Measurements from ENCODE around the gene CD300LD. TPM values are rescaled to one million over a fixed set of nuclear protein-coding genes. Genes with fewer than 3 reads are reported as not detected.
"Not testable (repeated sequence)": the region's sequence is repeated elsewhere in the genome, so short reads cannot be mapped to it uniquely, and the experiment has no call there.

Gene CD300LD
- total RNA-seq, 2 experiments from 2014 or later: not detected

- CTCF ChIA-PET (ENCODE audit: unreplicated experiment): no interaction called here
Measured at GRCh38 chr17:74639704-74640151, 47.6 kb upstream of the CD300LD start.

DNA sequence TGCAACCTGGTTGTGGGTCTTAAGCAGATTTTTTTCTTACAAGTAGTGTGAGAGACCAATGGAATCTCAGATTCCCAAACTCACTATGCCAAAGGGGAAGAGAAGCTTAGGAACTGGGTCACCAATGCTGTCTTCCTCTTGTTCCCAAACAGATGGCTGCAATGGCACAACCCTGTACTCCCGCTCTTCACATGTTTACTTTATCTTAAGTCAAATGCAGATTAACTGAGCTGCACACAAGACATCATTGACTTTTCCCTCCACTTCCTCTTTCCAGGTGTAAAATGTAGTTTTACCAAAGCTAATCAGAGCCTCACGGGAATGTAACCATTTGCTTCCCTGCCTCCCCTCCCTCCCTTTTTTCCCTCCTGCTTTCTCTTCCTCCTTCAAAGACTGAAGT lies 45.8 kb upstream of the CD300LD start:
- H3K4me1 ChIP-seq (ENCODE audit: insufficient read depth, low read length, poor library complexity, severe bottlenecking): peaks cover 15% of the 10 kb centered on the region

More at GRCh38 chr17:74639704-74640151, 47.6 kb upstream of the CD300LD start:
- no peaks in the 10 kb centered on the region for H3K36me3 ChIP-seq (ENCODE audit: insufficient read depth, low read length)
- H4K20me1 ChIP-seq (ENCODE audit: insufficient read depth, low read length): no peaks in the 10 kb centered on the region
- no peak overlapping the region for H2AFZ ChIP-seq (ENCODE audit: low read length)
- intact Hi-C loops (cut with micrococcal nuclease; ENCODE audit: unreplicated experiment): no loop called here
- peaks cover 15% of the 10 kb centered on the region for H3K4me1 ChIP-seq (ENCODE audit: insufficient read depth, low read length, poor library complexity, severe bottlenecking)
- DNase-seq (ENCODE audit: low spot score): peak; percentile 61
- BruUV-seq (replicated peaks): no TSS peak
- H3K4me3 ChIP-seq (ENCODE audit: low read depth, low read length, poor library complexity, severe bottlenecking): no peak overlapping the region
- no peaks in the 10 kb centered on the region for H3K9me3 ChIP-seq (ENCODE audit: low read length)
- H3K27ac ChIP-seq (ENCODE audit: low read depth, low read length, poor library complexity, severe bottlenecking): no peak overlapping the region
- no peaks in the 10 kb centered on the region for H3K79me2 ChIP-seq (ENCODE audit: insufficient read depth, low read depth, low read length)
- no peaks in the 10 kb centered on the region for H3K9me2 ChIP-seq (ENCODE audit: insufficient read depth, low read length)
- POLR2A ChIA-PET: no interaction called here
- peak overlapping the region; percentile 58 for H3K4me2 ChIP-seq (ENCODE audit: low read length)
- TF ChIP-seq EZH2phosphoT487 (IDR thresholded peaks at IDR 0.05; ENCODE audit: borderline replicate concordance, low read depth, low read length): no peak
- TF ChIP-seq, protein P1, sequence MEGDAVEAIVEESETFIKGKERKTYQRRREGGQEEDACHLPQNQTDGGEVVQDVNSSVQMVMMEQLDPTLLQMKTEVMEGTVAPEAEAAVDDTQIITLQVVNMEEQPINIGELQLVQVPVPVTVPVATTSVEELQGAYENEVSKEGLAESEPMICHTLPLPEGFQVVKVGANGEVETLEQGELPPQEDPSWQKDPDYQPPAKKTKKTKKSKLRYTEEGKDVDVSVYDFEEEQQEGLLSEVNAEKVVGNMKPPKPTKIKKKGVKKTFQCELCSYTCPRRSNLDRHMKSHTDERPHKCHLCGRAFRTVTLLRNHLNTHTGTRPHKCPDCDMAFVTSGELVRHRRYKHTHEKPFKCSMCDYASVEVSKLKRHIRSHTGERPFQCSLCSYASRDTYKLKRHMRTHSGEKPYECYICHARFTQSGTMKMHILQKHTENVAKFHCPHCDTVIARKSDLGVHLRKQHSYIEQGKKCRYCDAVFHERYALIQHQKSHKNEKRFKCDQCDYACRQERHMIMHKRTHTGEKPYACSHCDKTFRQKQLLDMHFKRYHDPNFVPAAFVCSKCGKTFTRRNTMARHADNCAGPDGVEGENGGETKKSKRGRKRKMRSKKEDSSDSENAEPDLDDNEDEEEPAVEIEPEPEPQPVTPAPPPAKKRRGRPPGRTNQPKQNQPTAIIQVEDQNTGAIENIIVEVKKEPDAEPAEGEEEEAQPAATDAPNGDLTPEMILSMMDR (conservative IDR thresholded peaks at IDR 0.05; ENCODE audit: low read length): no peak

DNA sequence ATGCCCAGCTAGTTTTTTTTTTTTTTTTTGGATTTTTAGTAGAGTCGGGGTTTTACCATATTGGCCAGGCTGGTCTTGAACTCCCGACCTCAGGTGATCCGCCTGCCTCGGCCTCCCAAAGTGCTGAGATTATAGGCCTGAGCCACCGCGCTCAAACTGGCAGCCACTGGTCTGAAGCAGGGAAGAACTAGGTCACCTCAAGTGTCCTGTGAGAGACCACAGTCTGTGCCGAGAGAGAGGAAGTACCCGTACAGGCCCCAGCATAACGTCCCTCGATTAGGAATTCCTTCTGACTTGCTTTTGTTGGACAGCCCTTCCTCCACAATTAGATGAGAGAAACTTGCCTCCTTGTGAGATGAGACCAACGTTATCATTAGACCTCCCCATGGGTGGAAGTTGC lies 45.2 kb upstream of the CD300LD start:
- ChIA-PET CTCF (ENCODE audit: unreplicated experiment) (no interaction called here), POLR2A (interaction anchor here (0.6 kb wide), 2 partner anchors 219 to 225 kb away, joined by 3 to 6 read pairs; no protein-coding TSS in a partner anchor)
- Histone ChIP-seq H3K27ac (ENCODE audit: low read depth, low read length, poor library complexity, severe bottlenecking) (no peak overlapping the region), H4K20me1 (ENCODE audit: insufficient read depth, low read length) (no peaks in the 10 kb centered on the region), H3K4me1 (ENCODE audit: insufficient read depth, low read length, poor library complexity, severe bottlenecking) (peaks cover 15% of the 10 kb centered on the region), H3K4me3 (ENCODE audit: low read depth, low read length, poor library complexity, severe bottlenecking) (no peak overlapping the region), H3K4me2 (ENCODE audit: low read length) (no peak overlapping the region), H3K79me2 (ENCODE audit: insufficient read depth, low read depth, low read length) (no peaks in the 10 kb centered on the region), H2AFZ (ENCODE audit: low read length) (no peak overlapping the region), H3K9me2 (ENCODE audit: insufficient read depth, low read length) (no peaks in the 10 kb centered on the region), H3K36me3 (ENCODE audit: insufficient read depth, low read length) (no peaks in the 10 kb centered on the region), H3K9me3 (ENCODE audit: low read length) (no peaks in the 10 kb centered on the region)
- BruUV-seq (replicated peaks): no TSS peak
- DNase-seq (ENCODE audit: low spot score): no peak
- intact Hi-C loops (cut with micrococcal nuclease; ENCODE audit: unreplicated experiment): no loop called here
- TF ChIP-seq, protein P1 (conservative IDR thresholded peaks at IDR 0.05; ENCODE audit: low read length): no peak
- no peak for TF ChIP-seq EZH2phosphoT487 (IDR thresholded peaks at IDR 0.05; ENCODE audit: borderline replicate concordance, low read depth, low read length)

More for the DNA sequence above, 45.8 kb upstream of the CD300LD start:
- BruUV-seq (replicated peaks): no TSS peak
- Histone ChIP-seq H4K20me1 (ENCODE audit: insufficient read depth, low read length) (no peaks in the 10 kb centered on the region), H3K4me2 (ENCODE audit: low read length) (no peak overlapping the region), H3K4me3 (ENCODE audit: low read depth, low read length, poor library complexity, severe bottlenecking) (no peak overlapping the region), H3K9me2 (ENCODE audit: insufficient read depth, low read length) (no peaks in the 10 kb centered on the region), H3K9me3 (ENCODE audit: low read length) (no peaks in the 10 kb centered on the region), H3K79me2 (ENCODE audit: insufficient read depth, low read depth, low read length) (no peaks in the 10 kb centered on the region), H2AFZ (ENCODE audit: low read length) (no peak overlapping the region), H3K36me3 (ENCODE audit: insufficient read depth, low read length) (no peaks in the 10 kb centered on the region), H3K27ac (ENCODE audit: low read depth, low read length, poor library complexity, severe bottlenecking) (no peak overlapping the region)
- POLR2A ChIA-PET: no interaction called here
- no peak for TF ChIP-seq EZH2phosphoT487 (IDR thresholded peaks at IDR 0.05; ENCODE audit: borderline replicate concordance, low read depth, low read length)
- TF ChIP-seq, protein P1 (conservative IDR thresholded peaks at IDR 0.05; ENCODE audit: low read length): no peak
- intact Hi-C loops (cut with micrococcal nuclease; ENCODE audit: unreplicated experiment): no loop called here
- CTCF ChIA-PET (ENCODE audit: unreplicated experiment): no interaction called here
- DNase-seq (ENCODE audit: low spot score): no peak

DNA sequence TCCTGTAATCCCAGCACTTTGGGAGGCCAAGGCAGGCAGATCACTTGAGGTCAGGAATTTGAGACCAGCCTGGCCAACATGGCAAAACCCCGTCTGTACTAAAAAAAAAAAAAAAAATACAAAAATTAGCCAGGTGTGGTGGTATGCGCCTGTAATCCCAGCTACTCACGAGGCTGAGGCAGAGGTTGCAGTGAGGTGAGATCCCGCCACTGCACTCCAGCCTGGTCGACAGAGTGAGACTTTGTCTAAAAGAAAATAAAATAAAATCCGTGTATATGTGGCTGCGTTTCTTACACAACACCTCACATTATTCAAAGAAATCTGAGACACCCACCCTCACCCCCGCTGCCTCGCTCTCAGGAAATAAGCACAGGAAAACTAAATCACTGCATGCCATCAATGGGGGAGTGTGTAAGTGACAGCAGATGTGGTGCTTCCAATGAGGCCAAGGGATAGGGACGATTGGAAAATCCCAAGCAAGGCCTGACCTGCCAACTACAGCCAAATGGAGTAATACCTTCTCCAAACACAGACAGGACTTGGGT lies 44.5 kb upstream of the CD300LD start:
- CTCF ChIA-PET (ENCODE audit: unreplicated experiment); H3K79me2 ChIP-seq (ENCODE audit: insufficient read depth, low read depth, low read length); BruUV-seq (replicated peaks); H3K27ac ChIP-seq (ENCODE audit: low read depth, low read length, poor library complexity, severe bottlenecking); H3K4me3 ChIP-seq (ENCODE audit: low read depth, low read length, poor library complexity, severe bottlenecking); H3K4me2 ChIP-seq (ENCODE audit: low read length); H3K9me3 ChIP-seq (ENCODE audit: low read length); intact Hi-C loops (cut with micrococcal nuclease; ENCODE audit: unreplicated experiment); H2AFZ ChIP-seq (ENCODE audit: low read length); H3K36me3 ChIP-seq (ENCODE audit: insufficient read depth, low read length); H3K9me2 ChIP-seq (ENCODE audit: insufficient read depth, low read length); H4K20me1 ChIP-seq (ENCODE audit: insufficient read depth, low read length); DNase-seq (ENCODE audit: low spot score): not testable (repeated sequence)
- H3K4me1 ChIP-seq (ENCODE audit: insufficient read depth, low read length, poor library complexity, severe bottlenecking): peaks cover 15% of the 10 kb centered on the region
- POLR2A ChIA-PET: interaction anchor here (0.6 kb wide), 2 partner anchors 219 to 224 kb away, joined by 3 to 6 read pairs; no protein-coding TSS in a partner anchor

Data from OCI-LY7 (cell line).